GM21367 (cell line): ENCODE results near the gene MAN2B1.
"Not testable (repeated sequence)": the region's sequence is repeated elsewhere in the genome, so short reads cannot be mapped to it uniquely, and the experiment has no call there.

Experiments
- ATAC-seq: cut with Tn5 transposase; IDR thresholded peaks from one replicate; pipeline ENCODE4 v1.9.1; 2021; ENCODE audit not compliant: unreplicated experiment

Gene MAN2B1

GRCh38 chr19:12689581-12690216 is 23.2 kb upstream of the MAN2B1 start:
- no peak for ATAC-seq

- ATAC-seq = no peak
These were observed 22.5 kb upstream of the MAN2B1 start for GRCh38 chr19:12689012-12689411.

DNA sequence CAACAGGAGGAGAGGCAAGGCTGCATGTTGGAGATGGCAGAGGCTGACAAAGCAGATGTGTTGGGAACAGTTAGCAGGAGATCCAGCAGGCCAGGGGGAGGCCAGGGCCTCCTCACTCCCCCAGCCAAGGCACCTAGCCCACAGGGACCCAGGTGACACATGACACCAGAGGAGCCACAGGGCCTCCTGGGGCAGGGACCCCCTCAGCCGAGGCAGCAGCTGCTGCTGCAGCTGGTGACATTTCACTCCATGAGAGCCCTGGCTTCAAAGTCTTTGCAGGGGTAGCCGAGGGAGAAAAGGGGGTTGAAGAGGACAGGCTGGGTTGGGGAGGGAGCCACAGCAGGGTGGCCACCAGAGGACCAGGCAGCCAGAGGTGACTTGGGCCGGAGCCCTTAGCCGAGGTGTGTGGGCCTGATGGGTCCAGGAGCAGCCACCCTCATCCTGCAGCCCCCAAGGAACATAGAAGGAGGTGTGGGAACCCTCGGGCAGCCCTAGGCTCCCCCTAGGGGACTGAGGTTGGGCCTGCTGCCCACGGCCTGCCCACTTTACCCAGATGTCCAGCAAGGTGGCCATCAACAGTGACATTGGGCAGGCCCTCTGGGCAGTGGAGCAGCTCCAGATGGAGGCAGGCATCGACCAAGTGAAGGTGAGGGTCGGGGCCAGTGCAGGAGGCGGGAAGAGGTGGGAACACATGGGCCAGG is 21.1 kb upstream of the MAN2B1 start, which contains the start of gene GNG14:
Gene GNG14, plus strand, starts transcription at position 503 of the 701 bp plus-strand sequence. Its CDS starts 51 bp downstream, at position 554.
- ATAC-seq = no peak

GRCh38 chr19:12685831-12686230 is 19.3 kb upstream of the MAN2B1 start:
- ATAC-seq = no peak

DNA sequence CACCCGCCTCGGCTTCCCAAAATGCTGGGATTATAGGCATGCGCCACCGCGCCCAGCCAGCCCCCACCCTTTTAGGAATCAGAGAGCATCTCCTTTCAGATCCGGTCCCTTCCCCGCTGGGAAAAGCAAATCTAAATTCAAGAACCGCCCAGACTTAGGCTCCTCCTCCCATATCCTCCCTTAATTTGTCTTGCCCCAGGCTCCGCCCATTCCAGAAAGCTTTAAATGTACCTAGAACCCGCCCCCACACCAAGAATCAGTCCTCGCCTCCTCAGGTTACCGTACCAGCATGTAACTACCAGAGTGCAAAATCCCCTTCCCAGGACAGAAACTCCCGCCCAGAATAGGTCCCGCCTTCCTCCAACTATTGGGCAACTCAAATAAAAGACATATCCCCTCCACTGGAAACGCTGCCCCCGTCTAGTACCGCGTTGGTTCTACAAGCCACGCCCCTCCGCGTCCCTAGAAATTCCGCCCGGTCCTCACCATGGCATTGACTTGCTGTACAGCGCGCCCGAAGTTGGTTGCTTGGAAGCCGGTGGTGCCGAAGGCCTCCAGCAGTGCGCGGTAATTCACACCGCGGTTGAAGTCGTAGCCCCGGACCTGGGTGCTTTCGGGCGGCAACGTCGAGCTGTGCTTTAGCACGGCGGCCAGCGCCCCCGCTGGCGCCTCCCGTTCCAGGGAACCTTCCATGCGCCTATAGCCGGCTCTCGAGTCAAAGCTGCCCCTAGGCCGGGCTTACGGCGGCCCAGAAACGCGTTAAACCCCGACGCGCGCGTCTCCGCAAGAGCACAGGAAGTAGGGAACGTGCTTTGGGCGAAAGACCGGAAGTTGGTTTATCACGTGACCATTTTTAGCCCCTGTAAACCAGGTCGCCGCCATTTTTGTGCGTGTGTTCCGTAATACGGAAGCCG is 14.8 kb upstream of the MAN2B1 start, which contains the start of gene DHPS:
Gene DHPS, minus strand, starts transcription at position 807 of the 914 bp plus-strand sequence. Its CDS starts 114 bp downstream, at position 693.
- ATAC-seq = peak; percentile 59

- ATAC-seq = no peak
These were observed 13.5 kb upstream of the MAN2B1 start for GRCh38 chr19:12680034-12680433.

GRCh38 chr19:12678039-12678438 is 11.5 kb upstream of the MAN2B1 start:
- not testable (repeated sequence) for ATAC-seq

DNA sequence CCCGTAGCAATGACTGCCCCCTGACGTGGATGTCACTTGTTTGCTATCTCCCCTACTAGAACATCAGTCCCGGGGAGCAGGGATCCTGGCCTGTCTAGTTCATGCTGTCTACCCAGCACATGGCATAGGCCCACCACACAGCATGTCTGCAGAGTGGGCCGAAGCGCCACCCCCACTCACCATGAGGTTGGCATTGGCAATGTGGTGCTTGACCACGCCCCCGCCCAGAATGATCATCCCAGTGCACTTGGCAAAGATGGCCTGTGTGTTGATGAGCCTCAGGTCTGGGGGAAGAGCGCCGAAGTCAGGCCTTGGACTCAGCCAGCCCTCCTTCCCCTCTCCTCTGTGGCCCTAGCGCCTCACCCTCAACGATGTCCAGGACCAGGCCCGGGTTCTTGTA is 10.4 kb upstream of the MAN2B1 start:
- no peak for ATAC-seq

DNA sequence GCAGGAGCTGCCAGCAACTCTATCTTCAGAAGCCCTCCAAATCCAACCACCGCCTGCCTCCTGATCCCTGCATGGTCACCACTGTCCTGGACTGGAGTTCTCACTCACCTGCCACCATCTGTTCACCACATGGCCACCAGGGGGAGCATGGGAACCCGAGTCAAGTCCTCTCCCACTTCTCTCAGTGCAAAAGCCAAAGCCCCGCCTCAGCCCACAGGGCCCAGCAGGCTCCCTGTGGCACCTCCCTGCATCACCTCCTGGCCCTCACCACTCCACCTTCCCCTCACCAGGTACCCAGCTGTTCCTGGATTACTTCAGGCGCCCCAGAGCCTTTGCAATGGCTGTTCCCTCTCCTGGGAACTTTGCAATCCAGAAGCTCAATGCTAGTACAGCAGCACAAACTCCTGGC is 9.8 kb upstream of the MAN2B1 start:
- no peak for ATAC-seq

- ATAC-seq = no peak
These were observed 9.4 kb upstream of the MAN2B1 start for GRCh38 chr19:12675940-12676339.

DNA sequence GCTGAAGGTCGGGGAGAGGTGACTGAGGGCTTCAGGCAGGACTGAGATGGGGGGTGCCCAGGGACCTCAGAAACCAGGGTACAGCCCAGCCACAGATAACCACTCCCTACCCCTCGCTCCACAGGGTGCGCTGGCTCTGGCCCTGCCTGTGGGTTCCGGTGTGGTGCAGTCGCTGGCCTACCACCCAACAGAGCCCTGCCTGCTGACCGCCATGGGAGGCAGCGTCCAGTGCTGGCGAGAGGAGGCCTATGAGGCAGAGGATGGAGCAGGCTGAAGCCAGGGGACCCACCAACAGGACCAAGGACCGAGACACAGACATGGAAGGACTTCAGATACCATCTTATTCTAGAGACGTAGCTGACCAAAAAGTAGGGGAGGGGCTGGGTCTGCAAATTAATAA is 8.9 kb upstream of the MAN2B1 start:
- ATAC-seq = no peak

GRCh38 chr19:12672744-12673143 is 6.2 kb upstream of the MAN2B1 start:
- ATAC-seq = no peak

- ATAC-seq = no peak
These were observed 3.8 kb upstream of the MAN2B1 start for GRCh38 chr19:12670159-12670928.

GRCh38 chr19:12669270-12670158 is 3.0 kb upstream of the MAN2B1 start:
- no peak for ATAC-seq

GRCh38 chr19:12668932-12669269 is 2.4 kb upstream of the MAN2B1 start:
- no peak for ATAC-seq

GRCh38 chr19:12668346-12668745 is 1.8 kb upstream of the MAN2B1 start:
- ATAC-seq = no peak

DNA sequence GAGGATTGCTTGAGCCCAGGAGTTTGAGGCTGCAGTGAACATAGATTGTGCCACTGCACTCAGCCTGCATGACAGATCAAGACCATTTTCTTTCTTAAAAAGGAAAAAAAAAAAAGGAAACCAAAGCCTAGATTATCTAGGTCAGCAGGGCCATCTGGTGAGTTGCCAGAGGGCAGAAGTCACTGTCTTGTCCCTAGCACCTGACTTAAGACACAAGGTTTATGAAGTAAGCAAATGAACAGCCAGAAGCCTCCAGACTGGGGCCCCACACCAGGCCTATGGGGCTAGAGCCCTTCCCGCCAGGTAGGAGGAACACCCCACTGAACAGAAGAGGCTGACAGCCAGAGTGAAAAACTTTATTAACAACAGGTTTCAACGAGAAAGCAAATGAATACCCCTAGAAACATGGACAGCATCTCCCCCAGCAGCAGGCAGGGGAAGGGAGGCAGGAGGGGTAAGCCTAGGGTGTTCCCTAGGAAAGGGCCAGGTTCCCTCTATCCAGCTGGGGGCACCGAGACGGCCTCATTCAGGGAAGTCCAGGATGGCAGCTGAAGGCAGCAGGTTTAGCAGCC is 1.3 kb upstream of the MAN2B1 start:
- no peak for ATAC-seq

DNA sequence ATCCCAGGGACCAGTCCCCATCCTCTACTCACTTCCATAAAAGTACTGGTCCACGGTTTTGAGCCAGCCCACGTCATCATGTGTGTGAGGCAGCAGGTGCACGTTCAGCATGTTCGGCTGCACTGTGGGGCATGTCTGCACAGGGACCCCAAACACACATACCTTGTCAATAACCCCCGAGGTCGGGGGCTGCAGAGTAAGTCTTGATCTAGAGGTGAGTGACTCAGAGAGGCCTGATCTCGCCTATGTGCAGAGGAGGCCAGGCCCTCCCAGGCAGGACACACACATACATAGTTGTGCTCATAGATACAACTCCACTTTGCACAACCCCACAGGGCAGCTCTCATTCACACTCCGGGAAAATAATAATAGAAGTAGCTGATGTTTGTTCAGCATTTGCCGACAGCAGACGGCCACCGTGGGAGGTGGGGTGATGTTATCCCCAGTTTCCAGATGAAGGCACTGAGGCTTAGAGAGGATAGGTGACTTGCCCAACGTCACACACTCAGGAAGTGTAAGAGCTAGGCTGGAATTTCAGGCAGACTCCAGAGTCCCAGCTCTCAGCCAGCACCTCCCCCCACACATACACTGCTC is 774 bp downstream of the MAN2B1 start:
- ATAC-seq = no peak

DNA sequence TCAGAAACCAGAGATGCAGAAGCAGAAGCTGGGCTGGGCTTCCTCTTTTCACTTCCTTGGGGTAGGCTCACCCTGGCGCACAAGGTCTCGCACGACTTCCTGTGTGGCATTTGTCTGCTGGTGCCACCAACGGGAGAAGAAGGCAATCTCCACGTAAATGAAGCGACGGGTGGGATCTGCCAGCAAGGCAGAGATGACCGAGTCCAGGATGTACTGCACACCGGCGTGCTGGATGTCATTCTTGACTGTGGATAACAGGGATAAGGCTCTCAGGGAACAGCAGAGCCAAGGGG is 1.3 kb downstream of the MAN2B1 start:
- no peak for ATAC-seq
